Skeletal muscle tissue (tissue), 4 donors: ENCODE measurements around the gene FSTL1. TPM values are rescaled to one million over a fixed set of nuclear protein-coding genes. Genes with fewer than 3 reads are reported as not detected.
"Not testable (repeated sequence)": the region's sequence is repeated elsewhere in the genome, so short reads cannot be mapped to it uniquely, and the experiment has no call there.

Experiments used
- H3K27ac ChIP-seq: one replicate; pipeline ENCODE4 v1.7.0; 2013; ENCODE audit warnings: mild to moderate bottlenecking, low read depth, low read length, inconsistent platforms
- H3K27me3 ChIP-seq, 3 donors: one replicate each; pipeline ENCODE4 v1.7.0; 2013; ENCODE audit warnings: low read length in 3 of 3; ENCODE audit not compliant: control insufficient read depth in 3 of 3, insufficient read depth in 3 of 3
- H3K36me3 ChIP-seq, 3 donors: one replicate each; pipeline ENCODE4 v1.7.0; 2013; ENCODE audit warnings: low read length in 3 of 3; ENCODE audit not compliant: control insufficient read depth in 3 of 3, insufficient read depth in 3 of 3
- H3K4me1 ChIP-seq, 3 donors: one replicate each; pipeline ENCODE4 v1.7.0; 2013; ENCODE audit warnings: low read length in 3 of 3, mild to moderate bottlenecking in 3 of 3; ENCODE audit not compliant: control insufficient read depth in 3 of 3, insufficient read depth in 3 of 3
- H3K4me3 ChIP-seq, 3 donors: one replicate each; pipeline ENCODE4 v1.7.0; 2013; ENCODE audit warnings: low read length in 3 of 3
- H3K9ac ChIP-seq, 3 donors: one replicate each; pipeline ENCODE4 v1.7.0; 2013; ENCODE audit warnings: low read length in 3 of 3, mild to moderate bottlenecking in 3 of 3, moderate library complexity in 2 of 3, low read depth in 1 of 3
- H3K9me3 ChIP-seq, 3 donors: one replicate each; pipeline ENCODE4 v1.7.0; 2013; ENCODE audit warnings: low read length in 3 of 3; ENCODE audit not compliant: control insufficient read depth in 3 of 3
- total RNA-seq: library from RNA; depleted of rRNA; stranded (reverse); fragments of >200 nt; gene quantifications from one replicate; pipeline ENCODE4 v1.2.3, GENCODE V29; 2014
- donor health status: Osteomylitis.

The FSTL1 gene
- total RNA-seq, 1 donor from 2014 or later = 377 TPM

- no peaks in the 10 kb centered on the region for H3K9me3 ChIP-seq
- H3K27me3 ChIP-seq = no peaks in the 10 kb centered on the region
- H3K27ac ChIP-seq = no peak overlapping the region
- no peaks in the 10 kb centered on the region for H3K36me3 ChIP-seq
- no peaks in the 10 kb centered on the region for H3K4me1 ChIP-seq
- no peak overlapping the region for H3K9ac ChIP-seq
- H3K4me3 ChIP-seq = no peak overlapping the region
These were observed 69.3 kb downstream of the FSTL1 start for GRCh38 chr3:120381503-120381902.

- not testable (repeated sequence) for H3K27ac ChIP-seq, H3K4me1 ChIP-seq, H3K36me3 ChIP-seq, H3K9me3 ChIP-seq, H3K4me3 ChIP-seq, H3K9ac ChIP-seq, H3K27me3 ChIP-seq
These were observed 72.8 kb downstream of the FSTL1 start for GRCh38 chr3:120377948-120378347.

- Histone ChIP-seq H3K36me3 (no peaks in the 10 kb centered on the region), H3K9me3 (no peaks in the 10 kb centered on the region), H3K4me1 (no peaks in the 10 kb centered on the region), H3K27me3 (no peaks in the 10 kb centered on the region), H3K27ac (no peak overlapping the region), H3K9ac (no peak overlapping the region), H3K4me3 (no peak overlapping the region)
These were observed 80.3 kb downstream of the FSTL1 start for GRCh38 chr3:120370463-120370862.

- H3K27ac ChIP-seq = no peak overlapping the region
- H3K4me1 ChIP-seq = no peaks in the 10 kb centered on the region
- no peaks in the 10 kb centered on the region for H3K27me3 ChIP-seq
- no peak overlapping the region for H3K9ac ChIP-seq
- no peak overlapping the region for H3K4me3 ChIP-seq
- H3K9me3 ChIP-seq = no peaks in the 10 kb centered on the region
- no peaks in the 10 kb centered on the region for H3K36me3 ChIP-seq
These were observed 81.7 kb downstream of the FSTL1 start for GRCh38 chr3:120369037-120369467.

- Histone ChIP-seq H3K27ac (no peak overlapping the region), H3K4me1 (no peaks in the 10 kb centered on the region), H3K9me3 (no peaks in the 10 kb centered on the region), H3K36me3 (no peaks in the 10 kb centered on the region), H3K27me3 (no peaks in the 10 kb centered on the region), H3K9ac (no peak overlapping the region), H3K4me3 (no peak overlapping the region)
These were observed 82.6 kb downstream of the FSTL1 start for GRCh38 chr3:120368172-120368571.

- H3K27me3 ChIP-seq = no peaks in the 10 kb centered on the region
- no peaks in the 10 kb centered on the region for H3K4me1 ChIP-seq
- H3K4me3 ChIP-seq = no peak overlapping the region
- no peak overlapping the region for H3K9ac ChIP-seq
- no peaks in the 10 kb centered on the region for H3K9me3 ChIP-seq
- H3K27ac ChIP-seq = no peak overlapping the region
- no peaks in the 10 kb centered on the region for H3K36me3 ChIP-seq
These were observed 86.0 kb downstream of the FSTL1 start for GRCh38 chr3:120364821-120365220.

GRCh38 chr3:120364101-120364500, 86.7 kb downstream of the FSTL1 start:
- Histone ChIP-seq H3K36me3 (no peaks in the 10 kb centered on the region), H3K4me1 (no peaks in the 10 kb centered on the region), H3K9me3 (no peaks in the 10 kb centered on the region), H3K27ac (no peak overlapping the region), H3K9ac (no peak overlapping the region), H3K4me3 (no peak overlapping the region), H3K27me3 (no peaks in the 10 kb centered on the region)

GRCh38 chr3:120357807-120358206, 93.0 kb downstream of the FSTL1 start:
- Histone ChIP-seq H3K27me3 (no peaks in the 10 kb centered on the region), H3K9me3 (no peaks in the 10 kb centered on the region), H3K9ac (no peak overlapping the region), H3K36me3 (no peaks in the 10 kb centered on the region), H3K27ac (no peak overlapping the region), H3K4me1 (no peaks in the 10 kb centered on the region), H3K4me3 (no peak overlapping the region)

- peaks cover 0 to 2% (median 0%) of the 10 kb centered on the region in 3 donors for H3K4me1 ChIP-seq
- no peaks in the 10 kb centered on the region for H3K27me3 ChIP-seq
- no peak overlapping the region for H3K27ac ChIP-seq
- H3K9ac ChIP-seq = no peak overlapping the region
- no peaks in the 10 kb centered on the region for H3K36me3 ChIP-seq
- no peaks in the 10 kb centered on the region for H3K9me3 ChIP-seq
- no peak overlapping the region for H3K4me3 ChIP-seq
These were observed 95.3 kb downstream of the FSTL1 start for GRCh38 chr3:120355486-120355885.

- H3K9ac ChIP-seq = no peak overlapping the region
- H3K4me1 ChIP-seq = peaks cover 0 to 4% (median 2%) of the 10 kb centered on the region in 3 donors
- H3K9me3 ChIP-seq = no peaks in the 10 kb centered on the region
- no peak overlapping the region for H3K27ac ChIP-seq
- H3K4me3 ChIP-seq = no peak overlapping the region
- H3K36me3 ChIP-seq = no peaks in the 10 kb centered on the region
- H3K27me3 ChIP-seq = no peaks in the 10 kb centered on the region
These were observed 97.3 kb downstream of the FSTL1 start for GRCh38 chr3:120353463-120353862.

- no peaks in the 10 kb centered on the region for H3K27me3 ChIP-seq
- no peak overlapping the region for H3K4me3 ChIP-seq
- H3K27ac ChIP-seq = no peak overlapping the region
These were observed 98.8 kb downstream of the FSTL1 start for GRCh38 chr3:120352017-120352416.

More at GRCh38 chr3:120352017-120352416, 98.8 kb downstream of the FSTL1 start:
- H3K4me1 ChIP-seq = peaks cover 8 to 12% (median 8%) of the 10 kb centered on the region in 3 donors
- H3K9me3 ChIP-seq = no peaks in the 10 kb centered on the region
- H3K9ac ChIP-seq = no peak overlapping the region
- H3K36me3 ChIP-seq = no peaks in the 10 kb centered on the region
